ENCODE data around the gene TTC13. TPM values are rescaled to one million over a fixed set of nuclear protein-coding genes. Genes with fewer than 3 reads are reported as not detected.

Gene TTC13
- total RNA-seq, 4 donors from 2014 or later, result 14.4 to 28.5 (median 26.1) TPM

DNA sequence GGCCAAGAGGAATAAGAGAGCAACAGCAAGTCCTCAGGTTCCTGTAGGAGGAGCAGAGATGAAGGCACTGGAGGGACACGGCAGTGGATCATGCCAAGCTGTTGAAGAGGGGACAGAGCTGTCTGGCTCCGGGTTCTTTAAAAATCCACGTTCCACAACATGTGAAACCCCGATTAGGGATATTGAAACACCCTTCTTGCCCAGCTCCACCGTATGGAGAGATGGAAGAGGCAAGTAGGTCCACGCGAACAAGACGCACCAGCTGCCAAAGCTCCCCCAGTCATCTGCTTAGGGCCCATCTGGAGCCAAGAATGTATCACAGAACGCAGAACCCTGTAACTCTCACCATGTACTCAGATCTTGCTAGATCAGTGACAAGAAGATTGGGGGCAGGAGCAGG lies 114.2 kb downstream of the TTC13 start:
- WGBS, 2 donors, result 76 to 83% methylated on average over 9 of the region's 9 CpGs
- Histone ChIP-seq H3K36me3 (no peaks in the 10 kb centered on the region), H3K4me1 (peaks cover 48 to 51% of the 10 kb centered on the region in 2 donors), H3K27me3 (no peaks in the 10 kb centered on the region), H3K9me3 (no peaks in the 10 kb centered on the region), H3K27ac (peak overlapping the region in 2 of 3 donors; percentile 36 to 52), H3K4me3 (replicated peaks in 1 of 3) (no peak overlapping the region)
- TF ChIP-seq POLR2A (IDR thresholded peaks at IDR 0.05), result no peak
- intact Hi-C loops (cut with DNase I), result no loop called here
- DNase-seq, result no peak

DNA sequence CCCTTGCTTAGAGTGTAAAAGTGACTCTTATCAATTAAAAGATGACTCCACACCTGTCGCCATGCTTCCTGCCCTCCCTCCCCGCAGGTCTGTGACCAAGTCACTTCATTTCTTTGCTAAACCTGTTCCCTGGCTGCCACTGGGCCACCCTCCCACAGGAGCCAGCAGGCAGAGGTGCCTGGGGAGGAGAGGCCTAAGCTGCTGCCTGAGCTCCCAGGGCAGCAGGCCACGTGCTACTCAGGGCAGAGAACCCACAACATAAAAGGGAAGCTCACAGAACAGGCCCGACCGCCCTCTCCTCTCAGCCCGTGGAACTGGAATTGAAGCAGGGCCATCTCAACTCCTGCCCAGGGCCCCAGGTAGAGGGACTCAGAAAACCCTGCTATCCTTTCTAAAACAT lies 115.2 kb downstream of the TTC13 start:
- DNase-seq, result peak; percentile 83 to 84
- WGBS, 2 donors, result 30 to 34% methylated on average over 6 of the region's 6 CpGs
- no peak overlapping the region for H3K4me3 ChIP-seq (replicated peaks in 1 of 3)
- peaks cover 51 to 54% of the 10 kb centered on the region in 2 donors for H3K4me1 ChIP-seq
- peak overlapping the region; percentile 29 to 52 (median 37) for H3K27ac ChIP-seq
- H3K36me3 ChIP-seq, result no peaks in the 10 kb centered on the region
- TF ChIP-seq POLR2A (IDR thresholded peaks at IDR 0.05), result peak in 1 of 2 donors; percentile 58
- TF ChIP-seq, protein P1, sequence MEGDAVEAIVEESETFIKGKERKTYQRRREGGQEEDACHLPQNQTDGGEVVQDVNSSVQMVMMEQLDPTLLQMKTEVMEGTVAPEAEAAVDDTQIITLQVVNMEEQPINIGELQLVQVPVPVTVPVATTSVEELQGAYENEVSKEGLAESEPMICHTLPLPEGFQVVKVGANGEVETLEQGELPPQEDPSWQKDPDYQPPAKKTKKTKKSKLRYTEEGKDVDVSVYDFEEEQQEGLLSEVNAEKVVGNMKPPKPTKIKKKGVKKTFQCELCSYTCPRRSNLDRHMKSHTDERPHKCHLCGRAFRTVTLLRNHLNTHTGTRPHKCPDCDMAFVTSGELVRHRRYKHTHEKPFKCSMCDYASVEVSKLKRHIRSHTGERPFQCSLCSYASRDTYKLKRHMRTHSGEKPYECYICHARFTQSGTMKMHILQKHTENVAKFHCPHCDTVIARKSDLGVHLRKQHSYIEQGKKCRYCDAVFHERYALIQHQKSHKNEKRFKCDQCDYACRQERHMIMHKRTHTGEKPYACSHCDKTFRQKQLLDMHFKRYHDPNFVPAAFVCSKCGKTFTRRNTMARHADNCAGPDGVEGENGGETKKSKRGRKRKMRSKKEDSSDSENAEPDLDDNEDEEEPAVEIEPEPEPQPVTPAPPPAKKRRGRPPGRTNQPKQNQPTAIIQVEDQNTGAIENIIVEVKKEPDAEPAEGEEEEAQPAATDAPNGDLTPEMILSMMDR (IDR thresholded peaks at IDR 0.05), result no peak
- no peaks in the 10 kb centered on the region for H3K9me3 ChIP-seq
- intact Hi-C loops (cut with DNase I), result no loop called here
- H3K27me3 ChIP-seq, result no peaks in the 10 kb centered on the region

DNA sequence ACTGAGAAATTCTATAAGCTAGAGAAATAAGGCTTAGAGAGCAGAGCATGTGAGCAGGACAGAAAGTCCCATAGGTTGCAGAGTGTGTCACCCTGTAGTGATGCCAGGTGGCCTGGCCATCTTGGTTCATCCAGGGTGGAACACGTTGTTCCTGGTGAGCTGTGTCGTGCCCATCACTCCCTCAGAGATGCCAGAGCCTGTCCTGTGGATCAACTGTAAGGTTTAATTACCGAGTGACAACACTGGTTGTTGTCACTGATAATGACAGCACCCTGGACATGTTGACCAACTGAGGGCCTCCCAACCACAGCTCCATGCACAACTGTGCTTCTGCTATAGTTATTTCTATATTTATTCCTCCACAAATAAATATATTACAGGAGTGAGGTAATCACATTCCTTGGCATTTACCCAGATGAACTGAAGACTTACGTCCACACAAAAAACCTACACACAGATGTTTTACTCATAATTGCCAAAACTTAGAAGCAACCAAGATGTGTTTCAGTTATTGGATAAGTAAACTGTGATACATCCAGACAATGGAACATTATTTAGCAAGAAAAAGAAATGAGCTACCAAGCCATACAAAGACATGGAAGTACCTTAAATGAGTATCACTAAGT lies 116.6 kb downstream of the TTC13 start:
- Histone ChIP-seq H3K4me1 (peaks cover 49 to 65% of the 10 kb centered on the region in 2 donors), H3K36me3 (no peaks in the 10 kb centered on the region), H3K4me3 (replicated peaks in 1 of 3) (no peak overlapping the region), H3K9me3 (no peaks in the 10 kb centered on the region), H3K27ac (no peak overlapping the region), H3K27me3 (no peaks in the 10 kb centered on the region)
- WGBS, 2 donors, result 82 to 95% methylated on average over 4 of the region's 4 CpGs
- intact Hi-C loops (cut with DNase I), result no loop called here
- no peak for TF ChIP-seq POLR2A (IDR thresholded peaks at IDR 0.05)
- TF ChIP-seq, protein P1 (IDR thresholded peaks at IDR 0.05), result no peak
- DNase-seq, result no peak

GRCh38 chr1:230861489-230861888 lies 117.2 kb downstream of the TTC13 start:
- DNase-seq, result no peak
- Histone ChIP-seq H3K4me3 (replicated peaks in 1 of 3) (no peak overlapping the region), H3K36me3 (no peaks in the 10 kb centered on the region), H3K27ac (no peak overlapping the region), H3K9me3 (no peaks in the 10 kb centered on the region), H3K27me3 (no peaks in the 10 kb centered on the region), H3K4me1 (peaks cover 43 to 68% of the 10 kb centered on the region in 2 donors)
- 97 to 98% methylated on average over 13 of the region's 13 CpGs for WGBS, 2 donors
- intact Hi-C loops (cut with DNase I), result no loop called here
- TF ChIP-seq POLR2A (IDR thresholded peaks at IDR 0.05), result no peak
- TF ChIP-seq, protein P1 (IDR thresholded peaks at IDR 0.05), result no peak

DNA sequence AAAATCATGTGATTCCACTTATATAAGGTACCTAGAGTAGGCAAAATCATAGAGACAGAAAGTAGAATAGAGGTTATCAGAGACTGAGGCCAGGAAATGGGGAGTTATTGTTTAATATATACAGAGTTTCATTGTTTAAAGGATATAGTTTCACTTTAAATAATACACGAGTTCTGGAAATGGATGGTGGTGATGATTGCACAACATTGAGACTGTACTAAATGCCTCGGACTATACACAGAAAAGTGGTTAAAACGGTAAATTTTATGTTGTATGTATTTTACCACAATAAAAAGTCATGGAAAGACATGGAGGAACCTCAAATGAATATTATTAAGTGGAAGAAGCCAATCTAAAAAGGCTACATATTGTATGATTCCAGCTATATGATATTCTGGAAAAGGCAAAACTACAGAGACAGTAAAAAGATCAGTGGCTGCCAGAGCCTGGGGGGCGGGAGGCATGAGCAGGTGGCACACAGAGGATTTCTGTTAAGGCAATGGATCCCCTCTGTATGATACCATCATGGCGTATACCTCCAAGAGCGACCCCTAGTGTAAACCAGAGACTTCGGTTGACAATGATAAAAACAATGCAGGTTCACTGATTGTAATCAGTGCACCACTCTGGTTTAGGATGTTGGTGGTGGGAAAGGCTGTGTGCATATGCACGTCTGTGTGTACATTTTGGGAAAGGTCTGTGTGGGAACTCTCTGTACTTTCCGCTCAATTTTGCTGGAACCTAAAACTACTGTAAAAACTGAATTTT lies 117.9 kb downstream of the TTC13 start:
- no peak for DNase-seq
- Histone ChIP-seq H3K9me3 (no peaks in the 10 kb centered on the region), H3K4me1 (peaks cover 36 to 61% of the 10 kb centered on the region in 2 donors), H3K27me3 (no peaks in the 10 kb centered on the region), H3K27ac (no peak overlapping the region), H3K36me3 (no peaks in the 10 kb centered on the region), H3K4me3 (replicated peaks in 1 of 3) (no peak overlapping the region)
- intact Hi-C loops (cut with DNase I), result no loop called here
- no peak for TF ChIP-seq POLR2A (IDR thresholded peaks at IDR 0.05)
- TF ChIP-seq, protein P1 (IDR thresholded peaks at IDR 0.05), result no peak
- 92% methylated on average over 9 of the region's 9 CpGs for WGBS, 2 donors

Data from thyroid gland (tissue), 4 donors.